Posterior vena cava (tissue), 2 donors: ENCODE results near the gene PRKAG2. TPM values are rescaled to one million over a fixed set of nuclear protein-coding genes. Genes with fewer than 3 reads are reported as not detected.

Source experiments
- DNase-seq: peaks from one replicate; pipeline ENCODE4 v3.0.0-alpha.2; 2020; ENCODE audit warnings: low spot score
- intact Hi-C, 2 donors: fragments of 100-400 bp; cut with DNase I; formaldehyde crosslinking; loops; one replicate each; pipeline versions ENCODE4 v1.14.1 to v1.14.2; 2022 to 2023
- total RNA-seq, 2 donors: library from RNA; stranded (reverse); fragmentation: NEBNext Ultra II Directional; extraction: Animal tissue kit (Norgen Biotek cat#: 25700); gene quantifications; one replicate each; pipeline ENCODE4 v1.2.1, GENCODE V29; 2021
- donor health status: DM: yes; HTN: yes; CAD: no.
- donor health status: DM: yes; HTN: yes; CAD: no.

The PRKAG2 gene
- total RNA-seq, 2 donors from 2014 or later = 91.8 to 94.2 TPM

DNA sequence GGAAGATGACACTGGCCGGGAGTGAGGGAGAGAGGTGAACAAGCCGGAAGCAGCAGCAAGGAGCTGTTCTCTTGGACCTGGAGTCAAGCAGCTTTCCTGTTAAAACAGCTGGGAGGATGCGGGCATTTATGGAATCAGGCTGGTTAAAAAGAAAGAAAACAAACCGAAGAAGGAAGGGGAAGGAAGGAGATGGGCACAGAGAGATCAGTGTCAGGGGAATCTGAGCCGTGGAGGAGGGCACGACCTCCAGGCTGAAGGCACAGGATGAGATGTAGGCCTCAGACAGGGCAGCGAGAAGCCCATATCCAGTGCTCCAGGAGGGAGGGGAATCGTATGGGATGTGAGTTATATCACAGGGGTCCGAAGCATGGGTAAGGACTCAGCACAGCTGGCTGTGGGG is 251.3 kb downstream of the PRKAG2 start:
- DNase-seq = no peak
- intact Hi-C loops = loop anchor here in 1 of 2 donors (5.0 kb wide), 1 partner anchor 117 kb away; no protein-coding TSS in a partner anchor

DNA sequence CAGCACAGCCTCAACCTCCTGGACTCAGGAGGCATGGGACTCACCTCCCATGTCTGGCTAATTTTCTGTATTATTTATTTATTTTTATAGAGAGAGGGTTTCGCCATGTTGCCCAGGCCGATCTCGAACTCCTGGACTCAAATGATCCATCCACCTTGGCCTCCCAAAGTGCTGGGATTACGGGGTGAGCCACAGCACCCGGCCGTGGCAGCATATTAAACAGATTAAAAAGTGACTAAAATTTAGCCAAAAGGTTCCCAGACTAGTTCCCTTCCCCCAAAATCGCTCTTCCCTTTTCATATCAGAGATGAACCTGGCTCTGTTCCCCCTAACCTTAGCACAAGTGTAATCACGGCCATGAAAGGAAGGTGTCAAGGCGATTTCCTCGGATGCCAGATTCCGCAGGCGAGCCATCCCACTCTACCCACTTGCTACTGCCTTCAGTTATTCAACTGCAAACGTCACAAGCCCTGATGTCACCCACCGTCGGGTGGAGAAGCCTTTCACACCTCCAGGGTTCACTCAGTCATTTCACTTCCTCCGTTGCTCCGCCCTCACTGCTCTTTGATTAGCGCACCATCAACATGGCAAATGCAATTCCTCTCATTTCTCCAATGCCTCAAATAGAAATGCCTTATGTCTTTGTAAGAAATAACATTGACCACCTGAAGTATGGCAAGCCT is 252.5 kb downstream of the PRKAG2 start:
- DNase-seq = no peak
- intact Hi-C loops = no loop called here

DNA sequence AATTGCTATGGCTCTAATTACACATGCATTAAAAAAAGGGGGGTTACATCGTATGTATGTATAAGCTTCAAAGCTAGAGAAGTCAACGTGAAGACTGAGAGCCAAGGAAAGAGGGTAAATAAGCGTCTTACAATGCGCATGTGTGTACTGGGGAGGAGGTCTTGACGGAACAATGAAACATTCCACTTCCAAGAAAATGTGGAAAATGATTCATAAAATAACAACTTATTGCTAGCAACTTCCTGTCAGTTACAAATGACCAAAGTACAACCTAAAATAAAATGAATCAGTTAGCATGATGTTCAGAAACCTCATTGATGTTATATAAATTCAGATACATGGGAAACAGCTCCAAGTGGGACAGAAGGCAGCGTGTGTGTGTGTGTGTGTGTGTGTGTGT is 253.1 kb downstream of the PRKAG2 start:
- no peak for DNase-seq
- intact Hi-C loops = no loop called here

GRCh38 chr7:151621961-151622360 is 255.0 kb downstream of the PRKAG2 start:
- intact Hi-C loops = no loop called here
- no peak for DNase-seq

DNA sequence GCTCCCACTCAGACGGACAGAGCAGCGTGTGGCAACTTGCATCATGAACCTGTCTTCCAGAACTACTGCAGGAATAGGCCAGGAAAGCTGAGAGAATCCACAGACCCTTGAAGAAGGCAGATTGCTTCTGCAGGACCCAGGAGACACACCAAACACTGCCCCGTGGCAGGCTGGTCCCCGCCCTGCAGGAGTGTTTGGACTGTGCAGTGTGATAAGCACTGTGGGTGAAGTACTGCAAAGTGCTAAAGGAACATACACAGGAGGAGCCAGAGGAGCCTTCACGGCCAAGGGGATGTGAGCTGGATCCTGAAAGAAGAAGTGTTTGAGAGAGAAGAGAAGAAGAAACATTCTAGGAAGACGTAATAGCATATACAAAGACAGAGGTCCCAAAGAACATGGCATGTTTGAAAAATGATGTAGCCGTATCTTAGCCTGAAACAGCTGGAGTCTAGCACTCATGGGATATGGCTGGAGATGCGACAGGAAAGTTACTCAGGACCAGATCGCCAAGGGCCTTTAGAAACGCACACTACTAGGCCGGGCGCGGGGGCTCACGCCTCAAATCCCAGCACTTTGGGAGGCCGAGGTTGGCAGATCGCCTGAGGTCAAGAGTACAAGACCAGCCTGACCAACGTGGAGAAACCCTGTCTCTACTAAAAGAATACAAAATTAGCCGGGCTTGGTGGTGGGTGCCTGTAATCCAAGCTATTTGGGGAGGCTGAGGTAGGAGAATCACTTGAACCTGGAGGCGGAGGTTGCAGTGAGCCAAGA is 260.3 kb downstream of the PRKAG2 start:
- intact Hi-C loops = loop anchor here in 1 of 2 donors (5.0 kb wide), 1 partner anchor 34 kb away; no protein-coding TSS in a partner anchor
- DNase-seq = no peak

DNA sequence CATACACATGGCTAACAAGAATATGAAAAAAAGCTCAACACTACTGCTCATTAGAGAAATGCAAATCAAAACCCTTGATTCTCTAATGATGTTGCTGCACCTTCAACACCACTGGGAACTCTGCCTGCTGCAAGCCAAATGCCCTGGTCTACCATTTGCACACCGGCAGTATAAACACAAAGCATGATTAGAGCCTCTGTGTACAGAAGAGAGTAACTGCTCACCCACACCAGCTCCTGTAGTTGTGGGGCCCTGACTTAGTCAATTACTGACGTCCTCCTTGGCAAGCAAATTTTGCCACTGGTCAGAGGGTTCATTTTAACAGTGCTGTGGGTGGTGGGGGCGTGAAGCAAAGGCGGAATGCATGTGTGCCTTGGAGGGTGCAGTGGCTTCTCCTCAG is 261.1 kb downstream of the PRKAG2 start:
- intact Hi-C loops = loop anchor here in 1 of 2 donors (5.0 kb wide), 1 partner anchor 33 kb away; no protein-coding TSS in a partner anchor
- no peak for DNase-seq

- intact Hi-C loops = loop anchor here in 1 of 2 donors (5.0 kb wide), 1 partner anchor 33 kb away; no protein-coding TSS in a partner anchor
- DNase-seq = no peak
These were observed 261.9 kb downstream of the PRKAG2 start for GRCh38 chr7:151615058-151615457.

- intact Hi-C loops = no loop called here
- DNase-seq = no peak
These were observed 262.9 kb downstream of the PRKAG2 start for GRCh38 chr7:151614019-151614418.

- DNase-seq = no peak
- intact Hi-C loops = no loop called here
These were observed 265.0 kb downstream of the PRKAG2 start for GRCh38 chr7:151611878-151612277.

GRCh38 chr7:151611041-151611440 is 265.9 kb downstream of the PRKAG2 start:
- DNase-seq = no peak
- intact Hi-C loops = no loop called here

DNA sequence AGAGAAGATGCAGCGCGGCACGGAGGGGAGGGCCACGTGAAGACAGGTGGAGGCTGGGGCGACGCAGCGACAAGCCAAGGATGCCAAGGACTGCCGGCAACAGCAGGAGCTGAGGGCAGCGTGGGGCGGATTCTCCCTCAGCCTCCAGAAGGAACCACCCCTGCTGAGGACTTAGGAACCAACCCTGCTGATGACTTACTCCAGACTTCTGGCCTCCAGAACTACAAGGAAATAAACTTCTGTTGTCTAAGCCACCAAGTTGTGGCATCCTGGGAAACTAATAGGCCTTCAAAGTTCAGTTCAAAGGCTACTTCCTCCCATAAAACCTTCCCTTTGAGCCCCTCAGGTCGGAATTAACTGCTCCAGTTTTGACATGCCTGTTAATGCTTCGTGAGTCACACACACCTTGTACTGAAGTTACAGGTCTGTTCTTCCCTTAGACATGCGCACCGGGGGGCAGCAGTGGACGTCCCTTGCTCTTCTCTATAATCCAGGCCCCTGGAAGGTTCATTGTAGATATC is 268.8 kb downstream of the PRKAG2 start:
- no peak for DNase-seq
- intact Hi-C loops = no loop called here

DNA sequence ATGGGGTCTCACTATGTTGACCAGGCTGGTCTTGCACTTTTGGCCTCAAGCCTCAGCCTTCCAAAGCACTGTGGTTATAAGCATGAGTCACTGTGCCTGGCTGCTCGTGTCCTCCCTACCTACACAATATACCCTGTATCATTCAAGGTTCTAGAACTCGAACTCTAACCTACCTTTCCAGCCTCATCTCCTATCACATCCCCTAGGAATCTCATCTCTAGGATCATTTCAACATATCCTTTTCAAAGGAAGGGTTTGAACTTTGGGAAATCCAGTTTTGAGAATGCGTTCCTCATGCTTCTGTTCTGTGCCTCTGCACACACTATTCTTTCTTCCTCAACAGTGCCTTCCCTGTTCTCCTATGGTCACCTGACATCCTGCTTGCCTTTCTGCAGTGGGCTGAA is 269.4 kb downstream of the PRKAG2 start:
- DNase-seq = no peak
- intact Hi-C loops = no loop called here

DNA sequence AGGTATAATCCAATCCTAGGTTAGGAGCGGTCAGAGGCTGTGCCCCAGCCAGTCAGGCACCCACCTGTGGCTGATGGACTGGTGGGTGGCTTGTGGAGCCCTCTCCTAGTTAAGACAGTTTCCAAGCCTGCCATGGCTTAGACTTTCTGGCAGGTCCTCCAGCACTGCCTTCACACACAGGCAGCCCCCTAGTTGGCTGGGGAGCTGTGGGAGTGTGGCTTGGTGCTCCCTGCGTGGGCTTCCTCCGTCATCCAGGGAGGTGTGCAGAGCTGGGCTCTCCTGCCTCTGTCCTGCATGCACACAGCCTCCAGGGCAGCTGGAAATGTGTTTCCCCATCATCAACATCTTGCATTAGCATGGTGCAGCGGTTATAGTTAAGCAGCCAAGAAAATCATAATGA is 273.0 kb downstream of the PRKAG2 start:
- DNase-seq = no peak
- intact Hi-C loops = no loop called here

- DNase-seq = no peak
- intact Hi-C loops = loop anchor here in 1 of 2 donors (2.0 kb wide), 1 partner anchor 29 kb away; no protein-coding TSS in a partner anchor
These were observed 275.2 kb downstream of the PRKAG2 start for GRCh38 chr7:151601521-151602305.

DNA sequence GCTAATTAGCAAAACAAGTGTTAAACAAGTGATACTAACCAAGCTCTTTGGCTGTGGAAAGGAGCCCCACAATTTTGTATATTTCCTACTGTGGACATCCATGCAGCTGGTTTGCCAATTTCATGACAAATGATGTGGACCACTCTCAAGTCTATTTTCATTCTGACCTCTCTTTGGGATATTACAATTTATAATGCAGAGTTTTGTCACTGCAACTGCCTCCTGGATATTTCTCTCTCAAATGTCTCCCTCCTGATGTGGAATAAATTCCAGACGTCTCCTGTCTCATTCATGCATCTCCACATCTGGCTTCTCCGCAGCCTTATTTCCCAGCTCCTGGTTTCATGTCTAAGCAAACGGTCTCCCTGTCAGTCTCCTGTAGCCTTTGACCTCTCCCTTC is 276.6 kb downstream of the PRKAG2 start:
- DNase-seq = no peak
- intact Hi-C loops = loop anchor here in 1 of 2 donors (2.0 kb wide), 1 partner anchor 30 kb away; no protein-coding TSS in a partner anchor

DNA sequence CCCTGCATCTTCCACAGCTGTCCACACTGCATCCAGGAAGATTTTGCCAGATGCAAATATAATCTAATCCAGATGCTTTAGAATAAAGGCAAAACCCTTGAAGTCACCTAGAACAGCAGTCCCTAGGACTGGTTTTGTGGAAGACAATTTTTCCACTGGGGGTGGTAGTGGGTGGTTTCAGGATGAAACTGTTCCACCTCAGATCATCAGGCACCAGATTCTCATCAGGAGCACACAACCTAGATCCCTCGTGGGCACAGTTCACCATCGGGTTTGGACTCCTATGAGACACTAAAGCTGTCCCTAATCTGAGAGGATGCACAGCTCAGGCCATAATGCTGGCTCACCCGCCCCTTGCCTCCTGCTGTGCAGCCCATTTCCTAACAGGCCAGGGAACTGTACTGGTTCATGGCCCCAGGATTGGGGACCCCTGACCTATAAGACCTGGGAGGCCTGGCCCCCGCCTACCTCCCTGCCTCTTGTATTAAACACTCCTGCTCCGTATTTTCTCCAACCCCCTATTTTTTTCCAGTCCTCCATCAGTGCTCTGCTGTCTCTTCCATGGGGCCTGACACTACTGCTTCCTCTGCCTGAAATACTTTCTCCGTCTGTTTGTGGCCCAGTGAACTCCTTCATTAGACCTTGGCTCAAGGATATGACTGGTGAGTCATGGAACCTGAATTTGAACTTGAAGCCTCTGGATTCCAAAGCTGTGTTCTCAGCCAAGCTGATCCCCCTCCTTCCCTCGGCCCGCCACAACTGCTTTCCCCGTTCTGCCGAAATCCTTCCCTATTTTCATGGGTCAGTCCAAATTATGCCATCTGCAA is 277.3 kb downstream of the PRKAG2 start:
- DNase-seq = no peak
- intact Hi-C loops = loop anchor here in 1 of 2 donors (2.0 kb wide), 1 partner anchor 31 kb away; no protein-coding TSS in a partner anchor

- no peak for DNase-seq
- intact Hi-C loops = no loop called here
These were observed 279.1 kb downstream of the PRKAG2 start for GRCh38 chr7:151597541-151598444.
